ENCODE measurements around the gene JAM3. TPM values are rescaled to one million over a fixed set of nuclear protein-coding genes. Genes with fewer than 3 reads are reported as not detected.

JAM3 gene
- total RNA-seq = 10 to 100 TPM; 55.7 to 77.6 TPM

GRCh38 chr11:134068829-134069425 lies at the start of gene JAM3:
Gene JAM3 (plus strand): TSS chr11:134069072. CDS start chr11:134069084, 12 bp downstream.

Other genes starting within 250 kb of the JAM3 start
- gene SPATA19, start 223.6 kb upstream of the JAM3 start, total RNA-seq = not detected
- gene IGSF9B, start 112.1 kb upstream of the JAM3 start, total RNA-seq = not detected
- 10 to 100 TPM; 14.8 to 33.6 TPM for gene NCAPD3, start 154.9 kb downstream of the JAM3 start, total RNA-seq
- 10 to 100 TPM; 33.6 to 37.9 TPM for gene VPS26B, start 155.6 kb downstream of the JAM3 start, total RNA-seq
- 10 to 100 TPM; 36.1 to 44.3 TPM for gene THYN1, start 184.3 kb downstream of the JAM3 start, total RNA-seq
- gene ACAD8, start 184.5 kb downstream of the JAM3 start, total RNA-seq = 10 to 100 TPM; 15.7 to 16.5 TPM
- gene GLB1L3, start 207.3 kb downstream of the JAM3 start, total RNA-seq = under 1 TPM in 1 of 2 donors, not detected in 1; under 0.01 TPM

Measured in melanocyte of skin (primary cell).